ENCODE results near the gene UGT1A4. TPM values are rescaled to one million over a fixed set of nuclear protein-coding genes. Genes with fewer than 3 reads are reported as not detected.

Gene UGT1A4
- total RNA-seq, 1 donor from 2014 or later: not detected

DNA sequence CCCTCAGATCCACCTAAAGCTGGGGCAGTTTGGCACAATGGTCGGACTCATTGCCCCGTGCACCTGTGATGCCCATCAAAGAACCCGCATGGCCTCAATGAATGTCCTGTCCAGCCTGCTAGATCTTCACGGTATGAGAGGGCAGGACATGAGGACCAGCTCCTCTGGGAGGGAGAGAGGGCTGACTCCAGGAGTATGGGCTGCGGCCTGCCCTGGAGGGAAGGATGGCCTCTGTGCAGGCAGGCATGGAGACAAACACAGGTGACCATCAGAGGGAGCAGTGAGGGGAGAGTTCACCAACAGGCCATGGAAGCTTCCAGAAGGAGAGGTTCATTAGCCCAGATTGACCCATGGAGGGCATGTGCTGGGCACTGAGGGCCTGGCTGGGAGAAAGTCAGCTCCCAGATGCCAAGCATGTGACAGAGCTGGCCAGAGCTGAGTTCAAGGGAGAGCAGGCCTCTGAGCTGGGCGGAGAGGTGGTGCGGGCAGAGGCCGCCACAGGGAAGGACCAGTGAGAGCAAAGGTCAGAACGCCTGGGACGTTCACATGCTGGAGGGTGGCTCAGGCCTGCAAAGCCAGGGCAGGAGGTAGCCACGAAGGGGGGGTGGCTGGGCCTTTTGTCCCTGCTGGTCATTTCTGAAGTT is 99.6 kb downstream of the UGT1A4 start:
- intact Hi-C loops (cut with DNase I): no loop called here
- ATAC-seq (peak; percentile 25), DNase-seq (ENCODE audit: low spot score) (peak; percentile 33)

DNA sequence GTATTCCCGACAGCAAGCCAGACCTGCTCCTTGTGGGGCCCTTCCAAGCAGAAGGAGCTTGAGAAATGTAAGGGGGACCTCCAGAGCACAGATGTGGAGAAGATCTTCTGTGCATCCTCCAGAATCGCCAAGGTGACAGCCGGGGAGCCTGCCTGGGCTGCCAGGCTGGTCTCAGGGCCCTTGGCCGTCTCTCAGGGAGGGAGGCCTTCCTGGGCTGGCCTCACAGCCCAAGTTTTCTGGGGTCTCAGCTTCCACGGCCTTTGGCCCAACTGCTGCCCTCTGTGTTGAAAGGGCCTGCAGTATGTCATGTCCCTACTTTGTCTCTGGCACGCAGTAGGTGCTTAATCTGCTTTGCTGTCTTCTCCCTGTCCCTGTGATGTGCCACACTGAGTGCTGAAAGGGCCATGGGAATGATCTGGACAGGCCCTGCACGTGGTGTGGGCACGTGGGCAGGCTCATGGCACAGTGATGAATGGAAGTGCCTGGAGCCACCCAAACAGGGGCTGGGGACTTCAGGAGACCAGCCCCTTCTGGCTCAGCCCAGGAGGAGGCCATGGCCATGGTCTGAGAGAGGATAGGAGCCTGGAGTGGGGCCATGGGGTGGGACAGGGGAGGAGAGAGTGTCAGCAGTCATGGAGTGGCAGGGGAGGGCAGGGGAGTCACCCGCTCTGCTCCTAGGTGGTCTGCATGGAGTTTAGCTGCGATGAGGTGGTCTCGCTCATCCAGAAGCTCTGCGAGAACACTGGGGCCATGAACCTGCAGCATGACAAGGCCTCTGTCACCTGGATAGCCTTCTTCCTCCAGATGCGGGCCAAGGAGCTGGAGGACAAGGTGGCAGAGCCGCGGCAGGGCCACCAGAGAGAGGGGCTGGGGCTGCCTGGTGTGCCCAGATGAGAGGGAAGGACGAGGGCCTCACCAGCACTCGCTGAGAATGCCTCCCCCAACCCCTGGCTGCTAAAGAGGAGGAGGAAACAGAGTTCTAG is 100.4 kb downstream of the UGT1A4 start:
- DNase-seq (ENCODE audit: low spot score) (peak; percentile 47), ATAC-seq (no peak)
- intact Hi-C loops (cut with DNase I): no loop called here

DNA sequence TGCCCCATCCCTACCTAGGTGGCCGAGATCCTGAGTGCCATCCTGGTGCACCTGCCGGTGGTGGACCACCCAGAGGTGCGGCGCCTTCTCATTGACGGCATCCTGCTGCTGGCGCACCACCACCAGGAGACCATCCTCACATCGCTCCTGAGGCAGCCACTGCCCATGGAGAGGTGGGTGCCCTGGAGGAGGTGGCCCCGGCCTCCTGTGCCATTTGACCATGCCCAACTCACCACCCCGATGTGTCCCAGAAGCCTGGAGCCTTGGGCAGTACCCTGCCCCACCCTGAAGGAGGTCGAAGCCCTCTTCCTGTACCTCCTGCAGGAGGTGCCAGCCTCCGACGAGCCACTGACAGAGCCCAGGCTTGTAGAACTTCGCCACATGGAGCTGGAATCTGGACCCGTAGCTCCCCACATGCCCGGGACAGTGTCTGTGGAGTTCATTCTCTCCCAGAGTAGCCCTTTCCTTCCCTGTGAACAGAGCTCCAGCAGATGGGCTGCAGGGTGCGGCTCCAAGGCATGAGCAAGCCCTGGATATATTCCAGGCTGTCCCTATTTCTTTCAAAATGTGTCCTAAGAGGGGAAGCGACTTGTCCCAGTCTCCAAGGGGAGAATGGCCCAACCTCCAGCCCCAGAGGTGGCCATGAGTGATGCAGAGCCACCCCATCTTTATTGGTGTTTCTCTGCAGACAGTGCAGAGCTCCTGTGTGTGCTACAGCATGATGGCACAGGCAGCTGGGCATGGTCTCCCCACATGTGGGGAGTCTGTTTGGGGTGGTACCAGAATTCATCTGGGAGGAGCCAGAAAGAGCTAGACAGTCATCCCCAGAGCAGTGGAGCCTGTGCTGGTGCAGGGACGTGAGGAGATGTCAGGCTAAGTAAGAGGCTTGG is 101.6 kb downstream of the UGT1A4 start:
- ATAC-seq: no peak
- DNase-seq (ENCODE audit: low spot score): peak; percentile 27
- intact Hi-C loops (cut with DNase I): no loop called here

DNA sequence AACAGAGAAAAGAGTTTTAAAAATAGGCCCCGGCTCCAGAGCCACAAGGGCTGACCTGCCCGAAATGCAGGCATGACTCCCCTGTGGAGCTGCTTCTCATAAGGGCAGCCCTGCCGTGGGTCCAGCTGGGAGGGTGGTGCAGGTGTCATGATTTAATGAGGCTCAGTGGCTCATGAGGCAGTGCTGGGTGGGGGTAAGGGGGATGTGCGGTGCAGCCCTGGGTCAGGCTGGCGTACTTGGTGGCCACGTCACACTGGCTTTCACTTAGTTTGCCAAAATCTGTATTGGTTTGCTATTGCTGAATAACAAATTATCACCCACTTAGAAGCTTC is 102.2 kb downstream of the UGT1A4 start:
- intact Hi-C loops (cut with DNase I): no loop called here
- DNase-seq (ENCODE audit: low spot score) (no peak), ATAC-seq (no peak)

DNA sequence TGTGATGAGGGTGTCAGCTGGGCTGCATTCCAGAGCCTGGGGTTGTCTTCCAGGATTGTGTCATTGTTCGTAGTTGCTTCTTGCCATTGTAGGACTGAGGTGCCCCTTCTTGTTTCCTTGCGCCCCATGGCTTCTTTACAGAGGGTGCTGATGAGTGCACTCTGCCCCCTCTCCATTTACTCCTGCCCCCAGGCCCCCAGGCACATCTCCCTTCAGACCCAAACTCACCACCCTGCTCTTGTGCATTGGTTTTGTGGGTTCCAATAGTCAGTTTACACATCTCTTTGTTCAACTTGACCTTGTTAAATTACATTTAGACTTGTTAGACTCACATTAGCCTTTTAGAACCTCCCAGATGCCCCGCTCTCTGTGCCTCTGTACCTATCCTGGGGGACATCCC is 102.7 kb downstream of the UGT1A4 start:
- DNase-seq (ENCODE audit: low spot score): no peak
- intact Hi-C loops (cut with DNase I): no loop called here
- no peak for ATAC-seq

DNA sequence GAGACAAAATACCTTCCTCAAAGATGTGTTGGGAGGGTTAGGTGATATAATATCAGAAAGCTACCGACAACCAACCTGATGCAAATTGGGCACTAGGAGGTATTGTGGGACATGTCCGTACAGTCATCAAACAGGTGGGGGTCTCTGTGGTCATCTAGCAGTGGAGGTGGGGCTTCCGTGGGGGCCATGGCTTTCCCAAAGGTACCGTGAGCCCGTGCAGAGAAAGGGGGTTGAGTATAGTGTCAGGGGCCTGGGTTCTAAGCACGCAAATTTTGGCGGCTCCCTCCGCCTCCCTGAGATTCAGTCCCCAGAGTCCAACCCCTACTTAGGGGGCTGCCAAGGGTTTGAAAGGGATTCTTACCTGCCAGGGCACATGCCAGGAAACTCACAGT is 103.2 kb downstream of the UGT1A4 start:
- ATAC-seq (no peak), DNase-seq (ENCODE audit: low spot score) (no peak)
- intact Hi-C loops (cut with DNase I): no loop called here

DNA sequence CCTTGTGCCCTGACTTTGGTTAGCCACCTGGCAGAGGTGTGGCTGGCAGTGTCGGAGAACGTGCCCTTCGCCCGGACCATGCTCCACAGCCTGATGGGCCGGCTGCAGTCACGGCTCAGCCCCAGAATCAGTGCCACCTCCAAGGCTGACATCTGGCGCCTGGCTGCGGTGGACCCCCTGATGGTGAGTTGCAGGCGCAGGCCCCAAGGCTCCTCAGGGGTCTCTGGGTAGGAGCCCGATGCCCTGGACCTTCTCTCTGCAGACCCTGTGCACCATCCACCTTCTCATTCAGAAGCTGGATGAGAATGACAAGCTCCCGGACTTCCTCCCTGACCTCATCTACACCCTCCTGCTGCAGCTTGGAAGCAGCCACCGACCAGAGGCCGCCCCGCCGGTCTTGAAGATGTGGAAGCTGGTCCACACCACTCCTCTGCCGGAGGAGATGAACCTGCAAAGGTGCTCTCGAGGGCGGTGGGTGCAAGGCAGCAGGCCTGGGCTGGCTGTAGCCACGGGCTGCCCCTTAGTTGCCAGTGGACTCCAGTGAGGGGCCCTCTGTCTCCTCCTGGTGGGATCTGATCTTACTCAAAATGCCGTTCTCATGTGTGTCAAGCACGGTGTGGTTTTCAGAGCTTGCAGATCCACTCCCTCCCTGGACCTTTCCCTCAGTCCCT is 103.7 kb downstream of the UGT1A4 start:
- intact Hi-C loops (cut with DNase I): no loop called here
- ATAC-seq (no peak), DNase-seq (ENCODE audit: low spot score) (peak; percentile 40)

Other genes starting within 250 kb of the UGT1A4 start
- gene USP40, start 152.0 kb upstream of the UGT1A4 start, total RNA-seq: 61.0 TPM
- not detected for gene UGT1A8, start 101.1 kb upstream of the UGT1A4 start, total RNA-seq
- gene UGT1A10, start 82.3 kb upstream of the UGT1A4 start, total RNA-seq: not detected
- gene UGT1A9, start 46.8 kb upstream of the UGT1A4 start, total RNA-seq: not detected
- not detected for gene UGT1A7, start 36.8 kb upstream of the UGT1A4 start, total RNA-seq
- not detected for gene UGT1A6, start 25.8 kb upstream of the UGT1A4 start, total RNA-seq
- not detected for gene UGT1A5, start 5.8 kb upstream of the UGT1A4 start, total RNA-seq
- not detected for gene UGT1A3, start 10.3 kb downstream of the UGT1A4 start, total RNA-seq
- gene UGT1A1, start 41.5 kb downstream of the UGT1A4 start, total RNA-seq: not detected
- not detected for gene MROH2A, start 59.6 kb downstream of the UGT1A4 start, total RNA-seq
- gene HJURP, start 135.8 kb downstream of the UGT1A4 start, total RNA-seq: 0.71 TPM
- not detected for gene TRPM8, start 198.6 kb downstream of the UGT1A4 start, total RNA-seq